Chondrocyte (in vitro differentiated cells): ENCODE results near the gene CHST11. TPM values are rescaled to one million over a fixed set of nuclear protein-coding genes. Genes with fewer than 3 reads are reported as not detected.

ENCODE experiments used
- DNase-seq: peaks from one replicate; pipeline ENCODE4 v3.0.0; 2021; ENCODE audit warnings: mixed read lengths, low spot score
- H3K27ac Mint-ChIP-seq: one replicate; pipeline ENCODE4 v1.8.0; 2021; ENCODE audit warnings: mild to moderate bottlenecking, moderate library complexity, mixed read lengths; ENCODE audit not compliant: unreplicated experiment
- H3K27me3 Mint-ChIP-seq: 2 replicates; pipeline ENCODE4 v1.8.0; 2021; ENCODE audit warnings: low read depth, mixed read lengths
- H3K36me3 Mint-ChIP-seq: 2 replicates; pipeline ENCODE4 v1.8.0; 2021; ENCODE audit warnings: low read depth, mixed read lengths
- H3K4me1 Mint-ChIP-seq: 2 replicates; pipeline ENCODE4 v1.8.0; 2021; ENCODE audit warnings: low read depth, mild to moderate bottlenecking, mixed read lengths
- H3K4me3 Mint-ChIP-seq: one replicate; pipeline ENCODE4 v1.8.0; 2021; ENCODE audit warnings: mild to moderate bottlenecking, moderate library complexity, mixed read lengths; ENCODE audit not compliant: unreplicated experiment
- H3K9me3 Mint-ChIP-seq: 2 replicates; pipeline ENCODE4 v1.8.0; 2021; ENCODE audit warnings: low read depth, mixed read lengths
- total RNA-seq: library from RNA; stranded (reverse); gene quantifications from 3 replicates; pipeline ENCODE4 v1.2.1, GENCODE V29; 2021
- TF ChIP-seq, protein P1 (sequence below): fragments of 200-600 bp; sonication (generic); IDR thresholded peaks from 2 replicates; pipeline ENCODE4 v1.5.0; 2021; ENCODE audit warnings: antibody characterized with exemption, mild to moderate bottlenecking, moderate library complexity

The CHST11 gene
- total RNA-seq, 1 donor from 2014 or later, result 6.2 TPM

DNA sequence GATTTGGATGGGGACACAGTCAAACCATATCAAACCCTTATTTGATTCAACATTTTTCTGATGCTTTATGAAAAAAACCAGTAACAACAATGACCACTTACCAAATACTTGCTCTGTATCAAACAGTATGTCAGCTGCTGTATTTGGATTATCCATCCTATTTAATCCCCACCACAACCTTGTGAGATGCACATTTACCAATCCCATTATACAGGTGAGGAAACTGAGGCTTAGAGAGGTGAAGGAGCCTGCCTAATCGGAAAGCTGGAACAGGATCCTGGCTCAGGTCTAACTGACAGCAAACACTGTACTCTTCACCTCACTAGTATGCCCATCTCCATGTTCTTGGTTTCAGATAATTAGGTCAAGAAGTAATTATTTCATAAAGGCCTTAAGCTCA lies 13.8 kb downstream of the CHST11 start:
- Mint-ChIP-seq H3K27ac (no peak overlapping the region), H3K4me3 (no peak overlapping the region), H3K9me3 (no peaks in the 10 kb centered on the region)

DNA sequence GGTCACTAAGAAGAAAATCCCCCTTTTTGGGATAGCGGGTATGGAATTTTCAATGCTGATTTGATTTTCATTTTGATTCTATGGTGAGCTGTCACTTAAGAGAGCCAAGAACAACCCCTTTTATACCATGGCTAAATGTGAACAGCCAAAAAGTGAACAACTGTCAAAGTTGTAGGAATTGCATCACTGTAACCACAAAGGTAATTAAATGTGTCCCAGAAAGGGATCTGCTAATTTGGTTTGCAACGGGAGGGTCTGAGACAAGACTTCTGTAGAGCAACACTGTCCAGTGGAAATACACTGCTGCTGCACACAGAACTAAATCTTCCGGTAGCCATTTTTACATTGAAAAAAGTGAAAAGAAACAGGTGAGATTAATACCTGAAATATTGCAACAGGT lies 14.6 kb downstream of the CHST11 start:
- TF ChIP-seq, protein P1, sequence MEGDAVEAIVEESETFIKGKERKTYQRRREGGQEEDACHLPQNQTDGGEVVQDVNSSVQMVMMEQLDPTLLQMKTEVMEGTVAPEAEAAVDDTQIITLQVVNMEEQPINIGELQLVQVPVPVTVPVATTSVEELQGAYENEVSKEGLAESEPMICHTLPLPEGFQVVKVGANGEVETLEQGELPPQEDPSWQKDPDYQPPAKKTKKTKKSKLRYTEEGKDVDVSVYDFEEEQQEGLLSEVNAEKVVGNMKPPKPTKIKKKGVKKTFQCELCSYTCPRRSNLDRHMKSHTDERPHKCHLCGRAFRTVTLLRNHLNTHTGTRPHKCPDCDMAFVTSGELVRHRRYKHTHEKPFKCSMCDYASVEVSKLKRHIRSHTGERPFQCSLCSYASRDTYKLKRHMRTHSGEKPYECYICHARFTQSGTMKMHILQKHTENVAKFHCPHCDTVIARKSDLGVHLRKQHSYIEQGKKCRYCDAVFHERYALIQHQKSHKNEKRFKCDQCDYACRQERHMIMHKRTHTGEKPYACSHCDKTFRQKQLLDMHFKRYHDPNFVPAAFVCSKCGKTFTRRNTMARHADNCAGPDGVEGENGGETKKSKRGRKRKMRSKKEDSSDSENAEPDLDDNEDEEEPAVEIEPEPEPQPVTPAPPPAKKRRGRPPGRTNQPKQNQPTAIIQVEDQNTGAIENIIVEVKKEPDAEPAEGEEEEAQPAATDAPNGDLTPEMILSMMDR, result no peak
- DNase-seq, result no peak
- Mint-ChIP-seq H3K27me3 (no peaks in the 10 kb centered on the region), H3K27ac (no peak overlapping the region), H3K4me3 (no peak overlapping the region), H3K4me1 (no peaks in the 10 kb centered on the region), H3K36me3 (no peaks in the 10 kb centered on the region), H3K9me3 (no peaks in the 10 kb centered on the region)

More for the DNA sequence above, 13.8 kb downstream of the CHST11 start:
- DNase-seq, result no peak
- no peaks in the 10 kb centered on the region for H3K27me3 Mint-ChIP-seq
- H3K36me3 Mint-ChIP-seq, result no peaks in the 10 kb centered on the region
- TF ChIP-seq, protein P1, result no peak
- no peaks in the 10 kb centered on the region for H3K4me1 Mint-ChIP-seq

DNA sequence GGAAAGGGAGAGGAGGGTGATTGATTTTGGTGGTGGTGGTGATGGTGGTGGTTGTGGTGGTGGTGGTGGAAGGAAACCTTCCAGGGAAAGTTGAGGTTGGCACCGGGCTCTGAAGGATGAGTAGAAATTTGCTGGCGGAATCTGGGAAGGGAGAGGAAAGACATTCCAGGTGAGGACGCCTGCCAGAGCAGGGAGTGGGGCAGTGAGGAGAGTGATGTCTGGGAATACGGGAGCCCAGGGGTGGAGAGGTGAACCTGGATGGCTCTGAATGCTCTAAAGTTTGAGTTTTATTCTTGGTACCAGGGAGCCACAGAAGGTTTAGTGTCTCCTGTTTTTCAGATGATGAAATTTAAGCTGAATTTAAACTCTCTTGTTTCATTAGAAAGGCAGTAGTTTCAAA lies 16.0 kb downstream of the CHST11 start:
- Mint-ChIP-seq H3K4me1 (peaks cover under 1% of the 10 kb centered on the region), H3K36me3 (no peaks in the 10 kb centered on the region), H3K9me3 (no peaks in the 10 kb centered on the region), H3K27me3 (no peaks in the 10 kb centered on the region), H3K27ac (no peak overlapping the region), H3K4me3 (no peak overlapping the region)
- TF ChIP-seq, protein P1, result no peak
- no peak for DNase-seq

DNA sequence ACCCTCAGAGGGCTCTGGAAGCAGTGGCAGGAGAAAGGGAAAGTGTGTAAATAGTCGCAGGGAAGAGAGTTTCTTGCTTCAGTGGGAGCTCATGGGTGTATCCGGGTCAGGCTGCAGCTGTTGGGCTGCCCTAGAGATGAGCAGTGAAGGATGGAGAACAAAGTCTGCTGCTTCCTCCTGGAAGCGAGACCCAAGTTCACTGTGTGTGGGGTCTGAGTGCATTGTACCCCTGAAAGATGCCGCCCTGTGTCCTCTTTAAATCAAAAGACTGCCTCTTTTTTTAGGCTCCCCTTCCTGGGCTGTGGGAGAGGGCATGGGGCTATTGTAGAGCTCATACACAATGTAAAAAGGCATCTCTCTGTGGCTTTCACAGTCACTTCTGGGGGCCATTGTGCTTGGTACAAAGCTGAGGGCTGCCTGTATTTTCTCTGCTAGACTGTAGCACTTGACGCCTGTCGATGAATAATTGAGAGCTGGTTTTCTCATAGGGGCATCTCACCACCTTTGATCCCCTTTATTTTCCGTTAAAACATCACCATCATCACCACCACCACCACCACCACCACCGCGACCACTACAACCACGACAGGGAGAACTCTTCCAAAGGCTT lies 16.7 kb downstream of the CHST11 start:
- Mint-ChIP-seq H3K9me3 (no peaks in the 10 kb centered on the region), H3K27me3 (no peaks in the 10 kb centered on the region), H3K4me3 (no peak overlapping the region), H3K36me3 (no peaks in the 10 kb centered on the region), H3K4me1 (peaks cover 6% of the 10 kb centered on the region), H3K27ac (no peak overlapping the region)
- no peak for DNase-seq
- TF ChIP-seq, protein P1, result no peak

DNA sequence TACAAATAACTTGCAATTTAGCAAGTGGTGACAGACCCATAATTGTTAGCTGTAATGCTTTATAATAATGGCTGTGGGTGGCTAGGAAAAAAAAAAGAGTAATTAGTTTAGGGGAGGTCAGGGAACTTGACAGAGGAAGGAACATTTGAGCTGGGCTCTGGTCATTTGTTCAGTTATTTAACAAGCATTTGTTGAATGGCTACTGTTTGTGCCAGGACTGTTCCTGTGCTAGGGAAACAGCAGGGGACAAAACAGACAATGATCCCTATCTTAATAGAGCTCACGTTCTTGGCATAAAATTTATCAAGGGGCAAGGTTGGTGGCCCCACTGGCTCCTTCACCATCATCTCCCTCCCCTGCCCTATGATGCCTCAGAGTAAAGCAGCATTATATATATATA lies 18.5 kb downstream of the CHST11 start:
- no peak overlapping the region for H3K4me3 Mint-ChIP-seq
- DNase-seq, result no peak
- H3K9me3 Mint-ChIP-seq, result no peaks in the 10 kb centered on the region
- TF ChIP-seq, protein P1, result no peak
- no peak overlapping the region for H3K27ac Mint-ChIP-seq
- H3K36me3 Mint-ChIP-seq, result no peaks in the 10 kb centered on the region
- no peaks in the 10 kb centered on the region for H3K27me3 Mint-ChIP-seq
- H3K4me1 Mint-ChIP-seq, result peaks cover 7% of the 10 kb centered on the region
